Stimulated activated CD8-positive, alpha-beta memory T cell treated with anti-CD3 and anti-CD28 coated beads, Interleukin-12 subunit alpha, Interleukin-12 subunit beta, amount 100 ng/mL, for 24 hours (primary cell): ENCODE results near the gene COL15A1.

Source experiments
- DNase-seq: peaks from one replicate; pipeline ENCODE4 v3.0.0-alpha.2; 2020; ENCODE audit errors: extremely low read depth

The COL15A1 gene

DNA sequence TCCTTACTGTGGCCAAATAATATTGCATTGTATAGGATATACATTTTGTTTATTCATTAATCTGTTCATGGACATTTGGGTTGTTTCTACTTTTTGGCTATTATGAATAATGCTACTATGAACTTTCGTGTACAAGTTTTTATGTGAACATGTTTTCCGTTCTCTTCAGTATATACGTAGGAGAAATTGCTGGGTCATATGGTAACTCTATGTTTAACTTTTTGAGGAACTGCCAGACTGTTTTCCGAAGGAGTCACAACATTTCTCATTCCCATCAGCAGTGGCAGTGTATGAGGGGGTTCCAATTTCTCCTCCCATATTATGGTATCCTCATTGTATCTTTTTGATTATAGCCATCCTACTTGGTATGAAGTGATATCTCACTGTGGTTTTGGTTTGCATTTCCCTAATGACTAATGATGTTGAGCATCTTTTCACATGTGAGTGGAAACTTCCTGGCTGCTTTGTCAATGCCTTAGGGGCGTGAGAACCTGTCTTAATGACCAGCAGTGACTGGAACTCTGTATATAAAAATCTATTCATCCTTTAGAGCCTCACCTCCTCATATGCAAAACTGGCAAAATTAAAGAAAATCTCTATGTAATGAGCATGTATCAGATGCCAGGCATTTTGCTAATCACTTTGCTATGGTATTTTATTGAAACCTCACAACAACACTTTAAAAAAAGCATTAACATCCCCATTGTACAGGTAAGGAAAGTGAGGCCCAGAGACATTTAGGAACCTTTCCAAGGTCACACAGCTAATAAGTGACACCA lies 113.4 kb downstream of the COL15A1 start:
- DNase-seq, result peak; percentile 7

DNA sequence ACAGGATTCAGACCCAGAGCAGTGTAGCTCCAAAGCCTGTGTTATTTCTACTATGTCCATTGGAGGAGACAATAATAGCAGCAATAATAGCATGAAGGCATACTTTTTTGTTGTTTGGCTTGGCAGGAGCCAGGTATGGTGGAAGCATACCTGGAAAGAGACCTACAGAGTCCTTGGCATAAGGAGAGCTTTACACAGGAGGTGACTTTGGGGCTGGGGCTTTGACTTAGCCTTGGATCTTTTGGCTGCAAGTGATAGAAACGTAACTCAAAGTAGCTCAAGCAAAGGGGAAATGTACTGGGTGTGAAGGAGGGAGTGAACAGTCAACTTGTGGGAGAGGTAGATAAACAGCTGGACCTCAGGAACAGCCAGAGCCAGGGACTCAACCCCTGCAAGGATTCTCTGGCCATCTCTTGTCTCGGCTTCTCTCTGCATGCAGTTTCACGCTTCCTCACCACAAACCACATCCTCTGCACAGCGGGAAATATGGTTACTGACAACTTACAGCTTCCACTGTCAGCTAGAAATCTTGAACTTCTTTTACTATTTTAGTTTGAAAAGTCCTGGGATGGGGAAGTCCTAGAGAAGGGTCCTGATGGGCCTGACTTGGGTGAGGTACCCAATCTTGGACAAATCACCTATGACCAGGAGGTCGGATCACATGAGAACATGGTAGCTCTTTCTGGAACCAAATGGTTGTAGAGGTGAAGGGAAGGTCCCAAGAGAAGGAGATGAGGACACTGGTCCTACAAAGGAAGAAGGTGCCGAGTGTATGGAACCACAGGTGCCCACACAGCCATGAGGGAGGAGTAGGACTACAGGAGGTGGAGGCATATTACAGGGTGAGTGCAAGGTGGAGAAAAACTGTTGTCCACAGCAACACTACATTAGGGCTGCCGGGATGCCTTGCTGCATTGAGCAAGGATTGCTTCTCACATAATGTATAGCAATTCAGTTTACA lies 114.2 kb downstream of the COL15A1 start:
- DNase-seq, result peak; percentile 41

DNA sequence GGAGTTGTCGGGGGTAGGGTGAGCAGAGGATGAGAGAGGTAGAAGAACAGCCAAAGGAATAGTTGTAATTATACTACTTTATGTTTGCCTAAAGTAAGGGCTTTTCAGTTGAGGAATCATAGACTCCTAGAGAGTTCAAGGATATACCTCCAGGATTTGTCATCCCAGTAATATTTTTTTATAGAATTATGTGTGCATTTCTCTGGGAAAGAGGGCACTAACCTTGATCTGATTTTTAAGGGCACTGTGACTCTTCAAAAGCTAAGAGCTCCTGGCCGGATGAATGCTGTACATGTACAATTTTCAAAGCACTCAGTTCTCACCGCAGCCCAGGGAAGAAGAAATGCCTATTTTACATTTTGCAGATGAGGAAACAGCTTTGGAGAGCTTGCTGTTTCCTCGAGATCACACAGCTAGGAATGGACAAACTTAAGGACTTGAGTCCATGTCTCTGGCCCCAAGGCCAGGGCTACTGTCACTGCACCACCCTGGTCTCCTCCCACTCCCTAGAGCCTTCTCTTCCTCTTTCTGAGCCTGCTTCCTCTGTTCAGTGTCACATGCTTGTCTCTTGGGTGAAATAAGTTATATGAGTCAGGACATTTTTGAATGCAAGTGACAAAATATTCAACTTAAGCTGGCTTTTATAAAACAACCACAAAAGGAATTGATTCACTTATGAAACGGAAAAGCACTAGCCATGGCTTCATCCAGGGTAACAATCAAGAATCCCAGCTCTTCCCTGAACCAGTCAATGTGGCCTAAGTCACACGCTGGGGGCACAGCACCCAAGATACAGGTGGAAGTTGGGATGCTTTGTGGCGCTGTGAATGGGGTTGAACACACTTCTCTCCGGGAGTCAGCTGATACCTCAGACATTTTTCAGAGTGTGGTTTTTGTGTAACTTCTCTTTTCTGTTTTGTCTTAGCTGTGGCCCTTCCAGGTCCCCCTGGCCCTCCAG lies 115.5 kb downstream of the COL15A1 start:
- no peak for DNase-seq

DNA sequence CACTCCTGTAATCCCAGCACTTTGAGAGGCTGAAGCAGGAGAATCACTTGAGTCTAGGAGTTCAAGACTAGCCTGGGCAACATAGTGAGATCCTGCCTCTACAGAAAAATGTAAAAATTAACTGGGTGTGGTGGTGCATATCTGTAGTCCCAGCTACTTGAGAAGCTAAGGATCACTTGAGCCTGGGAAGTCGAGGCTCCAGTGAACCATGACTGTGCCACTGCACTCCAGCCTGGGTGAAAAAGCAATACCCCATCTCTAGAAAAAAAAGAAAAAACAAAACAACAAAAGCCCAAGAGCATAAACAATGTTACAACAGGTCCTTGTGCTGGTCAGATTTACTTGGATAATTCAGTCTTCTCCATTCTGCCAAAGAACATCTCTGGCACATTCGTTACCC lies 116.9 kb downstream of the COL15A1 start:
- DNase-seq, result no peak

DNA sequence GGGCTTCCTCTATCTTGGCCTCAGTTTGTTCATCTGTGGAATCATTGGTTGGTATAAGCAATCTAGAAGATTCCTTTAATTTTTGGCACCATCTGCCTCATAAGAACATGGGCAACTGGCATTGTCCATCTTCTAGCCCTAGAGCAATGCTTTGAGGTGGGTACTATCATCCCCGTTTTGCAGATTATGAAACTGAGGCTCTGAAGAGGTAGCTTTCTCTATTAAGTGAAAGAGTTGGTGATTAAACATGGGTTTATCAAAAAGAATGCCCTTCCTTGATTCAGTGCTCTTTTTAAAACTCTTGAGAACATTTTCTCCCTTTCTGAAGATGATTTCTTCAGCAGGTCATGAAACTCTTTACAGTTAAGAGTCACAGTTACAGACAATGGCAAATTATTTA lies 118.8 kb downstream of the COL15A1 start:
- no peak for DNase-seq

DNA sequence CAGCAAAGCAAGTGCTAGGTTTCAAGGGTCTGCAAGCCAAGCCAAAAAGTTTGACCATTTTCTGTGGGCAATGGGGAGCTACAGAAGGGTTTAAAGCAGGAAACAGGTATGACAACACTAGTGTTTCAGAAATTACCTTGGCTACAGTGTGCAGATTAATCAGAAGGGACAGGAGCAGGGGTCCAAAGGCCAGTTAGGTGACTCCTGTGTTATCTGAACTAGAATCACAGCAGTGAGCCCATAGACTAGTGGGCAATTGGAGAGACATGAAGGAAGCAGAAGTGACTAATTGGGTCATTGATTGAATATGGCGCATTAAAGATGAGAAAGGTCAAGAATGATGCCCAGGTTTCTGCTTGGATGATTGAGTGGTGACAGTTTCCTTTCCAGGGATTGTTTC lies 119.8 kb downstream of the COL15A1 start:
- DNase-seq, result no peak

DNA sequence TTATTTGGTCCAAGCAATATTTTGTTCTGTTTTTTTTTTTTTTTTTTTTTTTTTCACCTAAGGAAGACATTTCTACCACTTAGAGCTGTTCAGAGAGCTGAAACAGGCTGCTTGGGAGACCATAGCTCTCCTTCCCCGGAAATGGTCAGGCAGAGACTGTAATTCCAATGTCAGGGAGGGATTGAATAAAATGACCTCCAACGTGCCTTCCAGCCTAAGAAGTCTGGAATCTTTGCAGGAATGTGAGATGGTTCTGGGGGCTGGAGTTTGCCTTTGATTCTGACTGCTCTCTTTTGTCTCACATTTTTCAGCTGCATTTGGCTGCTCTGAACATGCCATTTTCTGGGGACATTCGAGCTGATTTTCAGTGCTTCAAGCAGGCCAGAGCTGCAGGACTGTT lies 122.9 kb downstream of the COL15A1 start:
- DNase-seq, result no peak

DNA sequence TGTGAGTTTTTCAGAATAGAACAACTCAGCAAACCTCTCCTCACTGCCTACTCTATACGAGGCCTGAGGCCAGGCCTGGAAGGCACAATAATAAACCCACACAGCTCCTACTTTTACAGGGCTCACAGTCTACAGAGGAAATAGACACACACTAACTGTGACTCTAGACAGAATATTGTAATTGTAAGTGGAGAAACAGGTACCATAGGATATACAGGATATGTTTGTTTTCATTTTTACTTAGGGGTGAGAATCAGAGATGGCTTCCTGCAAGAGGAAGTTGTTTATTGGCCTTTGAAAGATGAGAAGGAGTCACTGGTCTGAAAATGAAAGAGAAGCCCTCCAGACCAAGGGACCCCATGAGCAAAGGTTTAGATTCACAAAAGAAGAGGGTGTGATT lies 125.4 kb downstream of the COL15A1 start:
- DNase-seq, result no peak

DNA sequence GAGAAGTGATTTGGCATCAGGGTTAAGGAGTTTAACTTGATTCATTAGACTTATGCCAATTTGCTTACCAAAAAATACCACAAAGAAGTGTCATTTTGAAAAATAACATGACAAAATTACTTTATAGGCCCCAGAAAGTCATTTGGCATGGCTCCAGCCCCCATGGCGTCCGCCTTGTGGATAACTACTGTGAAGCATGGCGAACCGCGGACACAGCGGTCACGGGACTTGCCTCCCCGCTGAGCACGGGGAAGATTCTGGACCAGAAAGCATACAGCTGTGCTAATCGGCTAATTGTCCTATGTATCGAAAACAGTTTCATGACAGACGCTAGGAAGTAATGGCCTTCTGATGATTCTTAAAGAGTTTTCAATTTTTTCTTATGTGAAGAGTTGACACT lies 125.8 kb downstream of the COL15A1 start:
- DNase-seq, result no peak

DNA sequence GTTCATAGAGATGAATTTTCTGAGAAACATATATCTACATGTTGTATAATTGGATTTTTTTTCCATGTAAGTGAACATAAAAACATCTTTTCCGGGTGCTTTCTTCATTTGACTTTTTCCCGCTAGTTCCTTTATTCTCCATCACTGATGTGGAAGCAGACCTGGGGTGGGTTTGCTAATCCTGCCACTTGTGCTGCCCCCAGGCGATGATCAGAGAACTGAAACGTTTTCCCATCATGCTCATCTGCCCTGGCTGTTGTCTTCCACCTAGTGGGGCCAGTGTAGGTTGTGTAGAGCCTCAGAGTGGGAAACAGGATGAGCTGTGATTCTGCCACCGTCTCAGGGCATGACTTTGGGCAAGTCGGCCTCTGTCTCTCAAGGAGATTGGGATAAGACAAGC lies 127.0 kb downstream of the COL15A1 start:
- DNase-seq, result no peak

DNA sequence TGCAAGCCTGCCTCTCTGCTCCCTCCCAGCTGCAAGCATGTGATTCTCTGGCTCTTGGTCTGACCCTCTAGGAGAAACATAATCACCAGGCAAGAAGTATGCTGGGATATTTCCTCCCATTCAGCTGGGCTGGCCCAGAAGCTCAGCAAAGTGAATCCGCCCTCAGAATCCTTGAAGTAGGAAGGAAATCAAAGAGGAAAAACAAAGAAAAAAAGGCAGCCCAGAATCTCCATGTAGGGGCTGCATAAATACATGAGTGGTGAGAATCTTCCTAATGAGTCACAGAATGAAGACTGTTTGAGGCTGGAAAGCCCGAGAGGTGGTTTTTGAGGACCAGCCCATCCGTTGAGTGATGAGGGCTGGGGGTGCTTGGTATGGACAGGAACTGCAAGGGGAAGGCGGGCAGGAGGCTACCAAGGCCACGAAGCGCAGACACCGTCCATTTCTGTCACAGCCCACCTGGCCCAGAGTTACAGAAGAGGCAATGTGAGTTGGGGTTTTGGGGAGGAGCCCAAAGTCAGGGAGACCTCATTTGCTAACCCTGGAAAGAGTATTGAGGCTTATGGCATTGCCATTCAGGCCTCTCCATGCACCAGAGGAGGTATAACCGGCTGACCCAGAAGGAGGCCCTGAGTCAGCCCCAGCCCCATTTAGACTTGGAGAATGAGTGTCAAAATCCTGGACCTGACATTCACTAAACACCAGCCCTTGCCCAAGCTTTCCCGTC lies 127.8 kb downstream of the COL15A1 start:
- DNase-seq, result no peak

DNA sequence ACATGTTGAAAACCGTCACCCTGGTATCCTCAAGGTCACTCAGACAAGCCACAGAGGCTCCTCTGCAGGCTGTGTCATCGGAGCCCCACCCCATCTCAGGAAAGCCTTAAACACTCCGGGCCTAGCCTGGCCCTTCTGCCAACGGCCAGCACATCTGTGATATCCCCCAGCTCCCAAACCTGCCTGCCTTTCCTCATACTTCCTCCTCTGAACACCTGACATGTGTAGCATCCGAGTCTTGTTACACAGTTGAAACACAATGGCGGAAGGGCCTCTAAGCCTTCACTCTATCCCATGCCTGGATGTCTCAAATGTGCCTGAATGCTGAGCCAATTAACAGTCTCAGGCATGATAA lies 128.3 kb downstream of the COL15A1 start:
- DNase-seq, result no peak

DNA sequence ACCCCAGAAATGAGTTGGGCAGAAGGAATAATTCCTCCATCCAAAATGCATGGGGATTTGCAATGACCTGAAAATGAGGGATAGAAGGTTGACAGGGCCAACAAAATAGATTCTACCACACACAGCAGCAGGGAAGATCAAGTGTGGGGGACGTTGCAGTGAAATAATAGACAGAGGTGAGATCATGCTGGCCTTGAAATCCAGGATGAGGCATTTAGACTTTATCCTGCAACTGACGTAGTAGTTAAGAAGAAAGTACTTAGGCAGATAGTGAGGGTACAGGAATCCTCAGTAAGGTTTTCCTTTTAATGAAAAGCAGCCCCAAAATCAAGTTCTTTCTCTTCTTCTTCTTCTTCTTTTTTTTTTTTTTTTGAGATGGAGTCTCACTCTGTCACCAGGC lies 129.6 kb downstream of the COL15A1 start:
- DNase-seq, result no peak

DNA sequence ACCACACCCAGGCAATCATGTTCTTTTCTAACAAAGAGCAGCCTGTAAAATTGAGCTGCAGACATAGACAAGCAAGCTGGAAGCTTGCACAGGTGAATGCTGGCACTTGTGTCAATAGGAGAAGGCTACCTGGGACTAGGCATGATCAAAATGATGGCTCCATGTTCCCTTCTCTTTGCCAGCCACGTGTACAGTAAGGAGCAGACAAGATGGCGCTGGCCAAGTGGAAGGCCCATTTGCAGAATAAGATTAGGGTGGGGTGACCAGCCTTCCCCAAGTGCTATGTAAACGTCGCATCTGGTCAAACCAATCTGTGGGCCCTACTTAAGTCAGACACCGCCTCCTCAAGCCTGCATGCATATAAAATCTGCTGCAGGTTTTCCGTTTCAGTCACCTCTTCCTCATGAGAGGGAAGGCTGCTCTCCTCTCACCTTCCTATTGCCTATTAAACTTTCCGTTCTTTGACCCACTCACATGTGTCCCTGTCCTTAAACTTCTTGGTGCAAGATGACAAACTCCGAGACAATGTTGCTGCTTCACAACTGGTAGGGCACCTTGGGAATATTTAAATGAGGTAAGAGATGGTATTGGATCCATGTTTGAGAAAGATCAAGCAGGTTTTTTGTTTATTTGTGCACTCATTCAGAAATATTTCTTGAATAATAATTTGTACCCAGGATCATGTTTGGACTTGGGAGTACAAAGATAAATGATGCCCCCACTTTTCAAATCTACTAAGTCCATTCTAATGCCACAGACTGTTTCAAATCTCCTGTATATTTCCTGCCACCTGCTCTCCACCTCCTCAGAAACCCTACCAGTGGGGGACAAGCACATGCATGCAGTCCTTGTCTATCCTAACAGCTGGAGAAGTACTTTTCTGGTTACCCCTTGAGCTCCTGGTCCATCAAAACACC lies 130.5 kb downstream of the COL15A1 start:
- no peak for DNase-seq

DNA sequence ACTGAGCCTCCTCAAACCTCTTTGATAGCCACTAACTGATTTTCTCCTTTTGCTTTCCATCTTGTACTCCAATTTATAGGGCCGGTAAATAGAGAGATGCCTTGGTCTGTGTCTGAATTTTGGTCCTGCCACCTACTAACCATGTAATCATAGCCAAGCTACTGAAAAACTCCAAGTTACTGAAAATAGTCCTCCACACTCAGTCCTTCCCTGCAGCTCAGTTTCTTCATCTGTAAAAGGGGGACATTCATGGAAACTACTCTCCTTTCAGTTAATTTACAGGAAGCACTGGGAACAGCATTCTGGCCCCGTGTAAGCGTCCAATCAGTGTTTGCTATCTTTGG lies 131.2 kb downstream of the COL15A1 start:
- DNase-seq, result no peak

DNA sequence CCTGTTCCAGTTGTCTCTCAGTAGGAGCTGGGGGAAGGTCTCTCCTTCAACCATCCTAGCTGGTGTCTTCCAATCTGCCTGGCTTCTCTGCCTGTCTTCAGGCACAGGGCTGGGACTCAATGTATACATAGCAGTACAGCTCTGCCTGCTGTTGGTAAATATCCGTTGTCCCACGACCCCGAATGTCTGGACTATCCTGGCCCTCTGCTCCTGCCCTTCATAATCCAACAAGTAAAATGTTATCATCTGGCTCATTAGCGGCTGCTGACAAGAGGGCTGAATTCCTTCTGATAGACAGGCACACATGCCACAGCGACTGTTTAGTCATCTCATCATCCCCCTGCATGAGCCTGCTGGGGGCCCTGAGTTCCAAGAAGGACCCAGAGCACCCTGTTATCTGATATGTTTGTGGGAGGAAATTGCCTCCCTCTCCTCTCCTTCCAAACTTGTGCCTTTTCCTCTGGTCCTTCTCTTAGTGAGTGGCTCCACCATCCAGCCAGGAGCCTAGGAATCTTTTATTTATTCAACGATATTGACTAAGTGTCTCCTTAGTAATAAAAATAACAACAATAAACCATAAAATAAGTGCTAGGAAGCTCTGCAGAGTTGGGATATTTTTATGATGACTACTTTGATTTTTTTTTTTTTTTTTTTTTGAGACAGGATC lies 131.7 kb downstream of the COL15A1 start:
- no peak for DNase-seq

DNA sequence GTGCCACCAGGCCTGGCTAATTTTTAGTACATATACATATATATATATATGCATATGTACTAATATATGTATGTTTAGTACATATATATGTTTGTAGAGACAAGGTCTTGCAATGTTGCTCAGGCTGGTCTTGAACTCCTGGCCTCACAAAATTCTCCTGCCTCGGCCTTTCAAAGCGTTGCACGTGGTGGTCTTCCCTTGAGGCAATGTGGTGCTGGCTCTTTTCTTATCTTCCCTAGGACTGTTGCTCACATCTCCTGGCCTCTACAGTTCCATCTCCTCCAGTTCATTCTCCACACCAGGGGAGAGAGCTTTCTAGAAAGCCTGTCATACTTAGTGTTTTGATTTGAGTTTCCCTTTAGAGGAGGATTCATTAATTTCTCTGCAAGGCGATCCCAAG lies 132.3 kb downstream of the COL15A1 start:
- DNase-seq, result no peak

DNA sequence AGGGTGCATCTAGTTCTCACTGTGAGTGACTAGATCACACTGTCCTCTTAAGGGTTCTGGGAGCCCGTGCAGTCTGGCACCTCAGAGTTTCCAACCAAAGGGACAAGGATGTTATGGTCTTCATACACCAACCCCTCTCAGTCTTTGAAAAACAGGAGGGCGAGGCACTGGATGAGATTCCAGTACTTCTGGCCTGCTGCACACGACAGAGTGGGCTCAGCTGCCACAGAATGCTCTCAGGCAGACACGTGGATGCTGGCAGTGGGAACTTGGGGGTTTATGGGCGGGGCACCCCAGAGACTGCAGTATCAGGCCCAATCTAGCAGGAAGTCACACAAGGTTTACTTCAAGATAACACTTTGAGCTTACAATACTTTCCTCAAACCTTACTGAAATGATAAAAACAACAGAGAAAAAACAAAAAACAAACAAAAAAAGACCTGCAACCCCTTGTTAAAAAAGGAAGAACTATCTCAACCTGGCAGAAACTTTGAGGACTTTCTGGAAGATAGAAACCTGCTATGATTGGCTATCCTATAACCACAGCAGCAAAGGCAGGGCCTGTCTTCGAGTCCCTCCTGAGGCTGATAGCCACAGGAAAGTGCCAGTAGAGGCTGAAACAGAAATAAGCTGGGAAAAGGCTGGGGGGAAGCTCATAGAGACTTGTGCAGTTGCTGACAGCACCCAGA lies 132.9 kb downstream of the COL15A1 start:
- peak; percentile 14 for DNase-seq

DNA sequence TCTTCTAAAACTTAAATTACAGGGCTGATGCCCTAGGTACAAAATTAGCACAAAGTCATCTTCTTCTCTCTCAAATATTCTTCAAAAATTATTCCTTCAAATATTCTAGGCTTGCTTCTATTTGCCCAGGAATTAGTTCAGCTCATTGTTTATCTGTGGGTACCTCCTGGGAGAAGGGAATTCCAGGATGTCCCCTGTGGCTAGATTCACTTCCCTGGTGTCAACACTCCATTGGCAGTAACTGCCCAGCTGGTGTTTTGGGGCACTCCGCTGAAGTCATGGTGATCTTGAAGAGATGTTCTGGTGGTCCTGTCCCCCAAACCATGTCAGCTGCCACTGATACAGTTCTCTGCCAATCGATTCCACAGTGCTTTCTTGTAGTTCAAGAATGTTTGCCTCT lies 135.0 kb downstream of the COL15A1 start:
- DNase-seq, result no peak
